Ascending aorta (tissue), 2 donors: ENCODE data around the gene EDC3. TPM values are rescaled to one million over a fixed set of nuclear protein-coding genes. Genes with fewer than 3 reads are reported as not detected.

Experiments
- DNase-seq, 2 donors: peaks; one replicate each; pipeline ENCODE4 v3.0.0-alpha.2; 2019; ENCODE audit warnings: low spot score in 2 of 2
- H3K27ac ChIP-seq, 2 donors: fragments of 200-600 bp; sonication (generic); one replicate each; pipeline ENCODE4 v1.5.1; 2016 to 2017; ENCODE audit warnings: mild to moderate bottlenecking in 1 of 2
- H3K27me3 ChIP-seq: fragments of 200-600 bp; sonication (generic); one replicate; pipeline ENCODE4 v1.5.1; 2017
- H3K36me3 ChIP-seq, 2 donors: fragments of 200-600 bp; sonication (generic); one replicate each; pipeline ENCODE4 v1.5.1; 2016
- H3K4me1 ChIP-seq, 2 donors: fragments of 200-600 bp; sonication (generic); one replicate each; pipeline ENCODE4 v1.5.1; 2016 to 2017; ENCODE audit warnings: mild to moderate bottlenecking in 1 of 2
- H3K4me3 ChIP-seq, 2 donors: fragments of 200-600 bp; sonication (generic); one replicate each; pipeline ENCODE4 v1.5.1; 2016 to 2017; ENCODE audit warnings: mild to moderate bottlenecking in 1 of 2
- H3K9me3 ChIP-seq, 2 donors: fragments of 200-600 bp; sonication (generic); one replicate each; pipeline ENCODE4 v1.5.1; 2016
- CTCF ChIP-seq, 3 experiments: fragments of 200-600 bp in 2 of 3; fragments of 450-650 bp in 1 of 3; sonication (generic) in 2 of 3; IDR thresholded peaks; one replicate each; pipeline ENCODE4 v1.5.1; 2016 to 2019; ENCODE audit warnings: antibody characterized with exemption in 3 of 3, mild to moderate bottlenecking in 1 of 3, moderate library complexity in 1 of 3
- intact Hi-C: fragments of 100-400 bp; cut with DNase I; formaldehyde crosslinking; loops from one replicate; pipeline ENCODE4 v1.15.1; 2023
- total RNA-seq: library from RNA; depleted of rRNA; stranded (reverse); fragments of >200 nt; gene quantifications from one replicate; pipeline ENCODE4 v1.1.0, GENCODE V29; 2016

EDC3 gene
- total RNA-seq, 1 donor from 2014 or later, result 8.8 TPM

- no peak for TF ChIP-seq CTCF (IDR thresholded peaks at IDR 0.05)
- H3K36me3 ChIP-seq, result peaks cover 96 to 97% of the 10 kb centered on the region in 2 donors
- intact Hi-C loops, result no loop called here
- no peak overlapping the region for H3K4me3 ChIP-seq
- H3K9me3 ChIP-seq, result no peaks in the 10 kb centered on the region
- H3K27ac ChIP-seq, result no peak overlapping the region
- no peaks in the 10 kb centered on the region for H3K4me1 ChIP-seq
- no peaks in the 10 kb centered on the region for H3K27me3 ChIP-seq
- DNase-seq, result no peak
Measured at GRCh38 chr15:74627766-74628165, 68.1 kb downstream of the EDC3 start.

GRCh38 chr15:74626752-74627692 lies 68.8 kb downstream of the EDC3 start:
- TF ChIP-seq CTCF (IDR thresholded peaks at IDR 0.05), result no peak
- Histone ChIP-seq H3K27ac (no peak overlapping the region), H3K36me3 (peaks cover 96 to 98% of the 10 kb centered on the region in 2 donors), H3K9me3 (no peaks in the 10 kb centered on the region), H3K4me3 (no peak overlapping the region), H3K27me3 (no peaks in the 10 kb centered on the region), H3K4me1 (no peaks in the 10 kb centered on the region)
- DNase-seq, result no peak
- intact Hi-C loops, result no loop called here

- H3K27me3 ChIP-seq, result no peaks in the 10 kb centered on the region
- H3K36me3 ChIP-seq, result peaks cover 98 to 100% of the 10 kb centered on the region in 2 donors
- no peak overlapping the region for H3K27ac ChIP-seq
- intact Hi-C loops, result no loop called here
- TF ChIP-seq CTCF (IDR thresholded peaks at IDR 0.05), result no peak
- H3K4me1 ChIP-seq, result no peaks in the 10 kb centered on the region
- no peak overlapping the region for H3K4me3 ChIP-seq
- no peaks in the 10 kb centered on the region for H3K9me3 ChIP-seq
- DNase-seq, result no peak
Measured at GRCh38 chr15:74626336-74626735, 69.5 kb downstream of the EDC3 start.

- no peaks in the 10 kb centered on the region for H3K27me3 ChIP-seq
- no peaks in the 10 kb centered on the region for H3K9me3 ChIP-seq
- H3K4me1 ChIP-seq, result peaks cover 4 to 5% of the 10 kb centered on the region in 2 donors
- H3K36me3 ChIP-seq, result peaks cover 98 to 100% of the 10 kb centered on the region in 2 donors
- no peak overlapping the region for H3K27ac ChIP-seq
- DNase-seq, result no peak
- H3K4me3 ChIP-seq, result no peak overlapping the region
- intact Hi-C loops, result no loop called here
- TF ChIP-seq CTCF (IDR thresholded peaks at IDR 0.05), result no peak
Measured at GRCh38 chr15:74625693-74626092, 70.1 kb downstream of the EDC3 start.

- intact Hi-C loops, result no loop called here
- no peak for TF ChIP-seq CTCF (IDR thresholded peaks at IDR 0.05)
- H3K27me3 ChIP-seq, result no peaks in the 10 kb centered on the region
- no peak overlapping the region for H3K27ac ChIP-seq
- H3K36me3 ChIP-seq, result peaks cover 98 to 100% of the 10 kb centered on the region in 2 donors
- no peak for DNase-seq
- H3K4me1 ChIP-seq, result peaks cover 6 to 7% of the 10 kb centered on the region in 2 donors
- H3K9me3 ChIP-seq, result no peaks in the 10 kb centered on the region
- no peak overlapping the region for H3K4me3 ChIP-seq
Measured at GRCh38 chr15:74624020-74624602, 71.7 kb downstream of the EDC3 start.
